Natural killer cell (primary cell): ENCODE measurements around the gene MYO18B. TPM values are rescaled to one million over a fixed set of nuclear protein-coding genes. Genes with fewer than 3 reads are reported as not detected.

ENCODE experiments used
- ATAC-seq, 3 donors: fragments of 150-1000 bp in 2 of 3; fragments of 200-7000 bp in 1 of 3; cut with Tn5 transposase; 1 replicate in 1 of 3; 2 replicates in 2 of 3; pipeline ENCODE4 v1.10.0; 2021; ENCODE audit warnings: mild to moderate bottlenecking in 2 of 3, moderate library complexity in 2 of 3
- DNase-seq, 2 donors: peaks; one replicate each; pipeline versions ENCODE4 v3.0.0 to v3.0.0-alpha.2; 2013 to 2021; ENCODE audit warnings: mixed read lengths in 1 of 2
- H3K27ac ChIP-seq: one replicate; pipeline ENCODE4 v1.5.1; 2013; ENCODE audit warnings: mild to moderate bottlenecking, low read length
- H3K27me3 ChIP-seq: one replicate; pipeline ENCODE4 v1.6.1; 2013; ENCODE audit warnings: low read length; ENCODE audit not compliant: control insufficient read depth, insufficient read depth
- H3K36me3 ChIP-seq: one replicate; pipeline ENCODE4 v1.6.1; 2013; ENCODE audit warnings: low read length; ENCODE audit not compliant: control insufficient read depth, insufficient read depth
- H3K4me1 ChIP-seq: one replicate; pipeline ENCODE4 v1.6.1; 2013; ENCODE audit warnings: low read length; ENCODE audit not compliant: control insufficient read depth, insufficient read depth
- H3K4me3 ChIP-seq: one replicate; pipeline ENCODE4 v1.5.1; 2013; ENCODE audit warnings: low read length
- H3K9me3 ChIP-seq: one replicate; pipeline ENCODE4 v1.6.1; 2013; ENCODE audit warnings: low read length; ENCODE audit not compliant: control insufficient read depth, insufficient read depth
- H3K27ac Mint-ChIP-seq, 2 donors: one replicate each; pipeline ENCODE4 v1.8.0; 2022; ENCODE audit warnings: mild to moderate bottlenecking in 2 of 2, mixed read lengths in 2 of 2, moderate library complexity in 1 of 2
- H3K27me3 Mint-ChIP-seq, 2 donors: one replicate each; pipeline ENCODE4 v1.8.0; 2022; ENCODE audit warnings: low read depth in 2 of 2, mixed read lengths in 2 of 2
- H3K36me3 Mint-ChIP-seq: one replicate; pipeline ENCODE4 v1.8.0; 2022; ENCODE audit warnings: mixed read lengths
- H3K4me1 Mint-ChIP-seq, 2 donors: one replicate each; pipeline ENCODE4 v1.8.0; 2022; ENCODE audit warnings: mixed read lengths in 2 of 2
- H3K4me3 Mint-ChIP-seq: one replicate; pipeline ENCODE4 v1.8.0; 2022; ENCODE audit warnings: mild to moderate bottlenecking, moderate library complexity, mixed read lengths
- H3K9me3 Mint-ChIP-seq, 2 donors: one replicate each; pipeline ENCODE4 v1.8.0; 2022; ENCODE audit warnings: mixed read lengths in 2 of 2
- CTCF ChIP-seq: fragments of 200-600 bp; IDR thresholded peaks from one replicate; pipeline ENCODE4 v1.8.0; 2022; ENCODE audit warnings: antibody characterized with exemption
- WGBS: methylation state at CpG from one replicate; pipeline ENCODE4 v1.1.7; 2013; ENCODE audit warnings: missing lambda C conversion rate; ENCODE audit not compliant: insufficient coverage; 5-methylcytosine and 5-hydroxymethylcytosine counted together
- intact Hi-C: fragments of 100-400 bp; cut with micrococcal nuclease; formaldehyde crosslinking; loops from one replicate; pipeline ENCODE4 v1.14.2; 2022
- total RNA-seq, 4 donors: library from RNA; stranded (reverse); fragments of 120-200 nt in 1 of 4; gene quantifications; one replicate each; pipeline versions ENCODE4 v1.2.3 to v1.2.4, GENCODE V29; 2013 to 2022

MYO18B gene
- total RNA-seq, 3 donors from 2014 or later (not counting 1 experiment from before 2014, with no cell fraction given), result 0.07 to 0.14 (median 0.10) TPM

- intact Hi-C loops, result no loop called here
- Mint-ChIP-seq H3K27ac (no peak overlapping the region), H3K4me1 (no peaks in the 10 kb centered on the region), H3K4me3 (no peak overlapping the region), H3K27me3 (peaks cover 0 to 3% of the 10 kb centered on the region in 2 donors), H3K9me3 (no peaks in the 10 kb centered on the region), H3K36me3 (no peaks in the 10 kb centered on the region)
- DNase-seq (no peak), ATAC-seq (no peak)
- 91% methylated on average over 2 of the region's 2 CpGs for WGBS
- Histone ChIP-seq H3K27ac (no peak overlapping the region), H3K4me1 (no peaks in the 10 kb centered on the region), H3K36me3 (no peaks in the 10 kb centered on the region), H3K27me3 (no peaks in the 10 kb centered on the region), H3K9me3 (no peaks in the 10 kb centered on the region), H3K4me3 (no peak overlapping the region)
- no peak for TF ChIP-seq CTCF
These were observed 44.0 kb upstream of the MYO18B start for GRCh38 chr22:25697978-25698377.

DNA sequence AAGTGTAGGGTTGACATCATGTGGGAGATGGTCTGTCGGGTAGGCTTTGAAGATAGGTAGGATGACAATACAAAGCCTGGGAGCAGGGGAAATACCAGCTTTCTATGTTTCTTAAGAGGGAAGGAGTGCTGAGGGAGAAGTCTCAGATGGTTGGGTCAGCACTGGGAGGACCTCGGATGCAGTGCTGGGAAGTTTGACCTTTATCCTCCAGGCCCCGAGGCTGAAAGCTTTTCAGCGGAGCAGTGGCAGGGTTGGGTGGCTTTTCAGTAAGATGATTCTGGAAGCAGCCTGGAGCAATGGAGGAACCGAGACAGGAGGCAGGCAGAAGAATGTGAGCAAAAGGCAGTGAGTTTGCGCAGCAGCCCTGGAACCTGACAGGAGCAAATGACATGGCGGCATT, 43.5 kb upstream of the MYO18B start:
- TF ChIP-seq CTCF, result no peak
- H3K27ac Mint-ChIP-seq, result no peak overlapping the region
- intact Hi-C loops, result no loop called here

GRCh38 chr22:25698978-25699377, 43.0 kb upstream of the MYO18B start:
- no peaks in the 10 kb centered on the region for H3K4me1 Mint-ChIP-seq
- no peak overlapping the region for H3K4me3 Mint-ChIP-seq
- peaks cover 0 to 3% of the 10 kb centered on the region in 2 donors for H3K27me3 Mint-ChIP-seq
- WGBS, result 80% methylated on average over 6 of the region's 6 CpGs
- no peaks in the 10 kb centered on the region for H3K4me1 ChIP-seq
- no peaks in the 10 kb centered on the region for H3K9me3 Mint-ChIP-seq
- H3K27me3 ChIP-seq, result no peaks in the 10 kb centered on the region
- TF ChIP-seq CTCF, result no peak
- intact Hi-C loops, result no loop called here
- ATAC-seq, result no peak
- DNase-seq, result no peak
- no peak overlapping the region for H3K4me3 ChIP-seq
- H3K27ac Mint-ChIP-seq, result no peak overlapping the region
- H3K36me3 ChIP-seq, result no peaks in the 10 kb centered on the region
- H3K27ac ChIP-seq, result no peak overlapping the region
- H3K9me3 ChIP-seq, result no peaks in the 10 kb centered on the region
- H3K36me3 Mint-ChIP-seq, result no peaks in the 10 kb centered on the region

More for the DNA sequence above, 43.5 kb upstream of the MYO18B start:
- H3K4me1 Mint-ChIP-seq, result no peaks in the 10 kb centered on the region
- Histone ChIP-seq H3K4me1 (no peaks in the 10 kb centered on the region), H3K9me3 (no peaks in the 10 kb centered on the region), H3K27ac (no peak overlapping the region), H3K4me3 (no peak overlapping the region), H3K36me3 (no peaks in the 10 kb centered on the region), H3K27me3 (no peaks in the 10 kb centered on the region)
- no peak overlapping the region for H3K4me3 Mint-ChIP-seq
- peaks cover 0 to 3% of the 10 kb centered on the region in 2 donors for H3K27me3 Mint-ChIP-seq
- no peaks in the 10 kb centered on the region for H3K9me3 Mint-ChIP-seq
- 93% methylated on average over 7 of the region's 7 CpGs for WGBS
- DNase-seq (no peak), ATAC-seq (no peak)
- H3K36me3 Mint-ChIP-seq, result no peaks in the 10 kb centered on the region

- Histone ChIP-seq H3K27me3 (no peaks in the 10 kb centered on the region), H3K4me1 (no peaks in the 10 kb centered on the region), H3K9me3 (no peaks in the 10 kb centered on the region), H3K36me3 (no peaks in the 10 kb centered on the region), H3K4me3 (no peak overlapping the region), H3K27ac (no peak overlapping the region)
- TF ChIP-seq CTCF, result no peak
- Mint-ChIP-seq H3K4me1 (no peaks in the 10 kb centered on the region), H3K9me3 (no peaks in the 10 kb centered on the region), H3K27me3 (peaks cover 0 to 3% of the 10 kb centered on the region in 2 donors), H3K27ac (no peak overlapping the region), H3K4me3 (no peak overlapping the region), H3K36me3 (no peaks in the 10 kb centered on the region)
- ATAC-seq (no peak), DNase-seq (no peak)
- intact Hi-C loops, result no loop called here
- WGBS, result 87% methylated on average over 13 of the region's 13 CpGs
These were observed 40.8 kb upstream of the MYO18B start for GRCh38 chr22:25701056-25701780.
